ENCODE results near the gene TM9SF2.

TM9SF2 gene

GRCh38 chr13:99601535-99601934 lies 100.3 kb downstream of the TM9SF2 start:
- CTCF ChIA-PET = interaction anchor here (0.6 kb wide), 1 partner anchor 634 kb away, joined by 6 read pairs; no protein-coding TSS in a partner anchor
- POLR2A ChIA-PET (ENCODE audit: low non-redundant PET) = no interaction called here
- no peak for TF ChIP-seq CTCF (conservative IDR thresholded peaks at IDR 0.05; ENCODE audit: low read depth)
- DNase-seq (ENCODE audit: low spot score) = no peak
- H3K27ac ChIP-seq = no peak overlapping the region

- POLR2A ChIA-PET (ENCODE audit: low non-redundant PET) = no interaction called here
- TF ChIP-seq CTCF (conservative IDR thresholded peaks at IDR 0.05; ENCODE audit: low read depth) = no peak
- DNase-seq (ENCODE audit: low spot score) = no peak
- CTCF ChIA-PET = no interaction called here
- no peak overlapping the region for H3K27ac ChIP-seq
Observed at GRCh38 chr13:99604636-99605035, 103.4 kb downstream of the TM9SF2 start.

- H3K27ac ChIP-seq = peak overlapping the region; percentile 80
- POLR2A ChIA-PET (ENCODE audit: low non-redundant PET) = interaction anchor here (0.5 kb wide), 1 partner anchor 329 kb away, joined by 5 read pairs; no protein-coding TSS in a partner anchor
- CTCF ChIA-PET = interaction anchor here (0.6 kb wide), 1 partner anchor 308 kb away, joined by 3 read pairs; no protein-coding TSS in a partner anchor
Observed at GRCh38 chr13:99605420-99606323, 104.4 kb downstream of the TM9SF2 start.

GRCh38 chr13:99606324-99607066 lies 105.2 kb downstream of the TM9SF2 start, which contains the start of gene CLYBL:
CLYBL (plus strand) TSS chr13:99606690.
- peak; percentile 91 for DNase-seq (ENCODE audit: low spot score)
- CTCF ChIA-PET = no interaction called here
- no peak for TF ChIP-seq CTCF (conservative IDR thresholded peaks at IDR 0.05; ENCODE audit: low read depth)
- POLR2A ChIA-PET (ENCODE audit: low non-redundant PET) = interaction anchor here (0.5 kb wide), 1 partner anchor 328 kb away, joined by 5 read pairs; no protein-coding TSS in a partner anchor
- H3K27ac ChIP-seq = peak within 1 kb of the TSS; percentile 80

More at GRCh38 chr13:99605420-99606323, 104.4 kb downstream of the TM9SF2 start:
- no peak; the same call in 1 of the 2 replicates for TF ChIP-seq CTCF (conservative IDR thresholded peaks at IDR 0.05; ENCODE audit: low read depth)
- DNase-seq (ENCODE audit: low spot score) = peak; percentile 30

- TF ChIP-seq CTCF (conservative IDR thresholded peaks at IDR 0.05; ENCODE audit: low read depth) = no peak
- H3K27ac ChIP-seq = no peak overlapping the region
- DNase-seq (ENCODE audit: low spot score) = no peak
- POLR2A ChIA-PET (ENCODE audit: low non-redundant PET) = no interaction called here
- CTCF ChIA-PET = no interaction called here
Observed at GRCh38 chr13:99608345-99608744, 107.1 kb downstream of the TM9SF2 start.

- ChIA-PET CTCF (interaction anchor here (0.5 to 0.7 kb wide), 3 partner anchors 46 to 206 kb away, joined by 3 to 4 read pairs (median 3); no protein-coding TSS in a partner anchor), POLR2A (ENCODE audit: low non-redundant PET) (interaction anchor here (0.6 kb wide), 1 partner anchor 406 kb away, joined by 3 read pairs; no protein-coding TSS in a partner anchor)
- DNase-seq (ENCODE audit: low spot score) = no peak
- no peak for TF ChIP-seq CTCF (conservative IDR thresholded peaks at IDR 0.05; ENCODE audit: low read depth)
- no peak overlapping the region for H3K27ac ChIP-seq
Observed at GRCh38 chr13:99610702-99611289, 109.5 kb downstream of the TM9SF2 start.

Measured in RWPE1 (cell line).